ENCODE data around the gene RBFA.

- TF ChIP-seq CTCF (IDR thresholded peaks at IDR 0.05) (no peak), POLR2A (IDR thresholded peaks at IDR 0.05) (no peak)
Observed at GRCh38 chr18:80046431-80046830, 12.2 kb downstream of the RBFA start.

All from uterus (tissue), 2 donors.